Stimulated activated CD4-positive, alpha-beta T cell treated with anti-CD3 and anti-CD28 coated beads, Interleukin-4, amount 100 ng/mL, for 48 hours (primary cell): ENCODE measurements around the gene TAOK2.
"Not testable (repeated sequence)": the region's sequence is repeated elsewhere in the genome, so short reads cannot be mapped to it uniquely, and the experiment has no call there.

Experiments used
- DNase-seq, 2 donors: peaks; one replicate each; pipeline ENCODE4 v3.0.0-alpha.2; 2020; ENCODE audit warnings: low read depth in 2 of 2

Gene TAOK2

DNA sequence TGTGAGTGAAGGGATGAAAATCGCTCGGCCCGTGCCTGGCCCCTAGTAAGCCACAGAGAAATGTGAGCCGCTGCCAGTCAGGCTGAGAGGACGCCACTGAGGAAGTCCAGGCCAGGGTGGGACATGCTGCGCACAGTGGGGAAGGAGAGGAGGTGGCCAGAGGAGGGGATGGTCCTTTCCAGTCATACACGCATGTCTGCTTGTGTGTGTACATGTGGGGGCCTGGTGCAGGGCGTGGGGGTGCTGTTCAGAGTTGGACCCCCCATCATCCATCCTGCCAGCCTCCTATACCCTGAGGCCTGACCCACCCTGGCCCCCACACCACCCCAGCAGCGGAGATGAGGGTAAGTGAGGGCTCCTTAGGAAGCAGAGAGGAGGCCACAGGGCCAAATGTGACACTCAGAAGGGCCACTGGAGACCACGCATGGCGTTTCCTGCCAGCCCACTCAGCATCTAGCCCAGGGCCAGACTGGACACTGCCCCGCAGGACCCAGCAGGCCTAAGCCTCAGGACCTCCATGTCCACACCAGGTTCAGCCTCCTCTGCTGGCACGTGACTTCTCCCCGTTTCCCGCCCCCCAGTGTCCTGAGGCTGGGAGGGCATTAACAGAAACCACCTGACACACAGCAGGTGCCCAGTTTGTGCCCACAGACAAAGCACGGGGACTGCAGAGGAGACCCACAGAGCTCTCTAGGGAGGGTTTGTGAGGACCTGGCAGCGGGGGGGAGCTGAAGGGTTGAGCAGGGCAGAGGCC lies 30.2 kb downstream of the TAOK2 start:
- DNase-seq, result no peak

GRCh38 chr16:30004424-30004776 lies 30.7 kb downstream of the TAOK2 start:
- DNase-seq, result no peak

- no peak for DNase-seq
Measured at GRCh38 chr16:30004811-30005242, 31.2 kb downstream of the TAOK2 start.

DNA sequence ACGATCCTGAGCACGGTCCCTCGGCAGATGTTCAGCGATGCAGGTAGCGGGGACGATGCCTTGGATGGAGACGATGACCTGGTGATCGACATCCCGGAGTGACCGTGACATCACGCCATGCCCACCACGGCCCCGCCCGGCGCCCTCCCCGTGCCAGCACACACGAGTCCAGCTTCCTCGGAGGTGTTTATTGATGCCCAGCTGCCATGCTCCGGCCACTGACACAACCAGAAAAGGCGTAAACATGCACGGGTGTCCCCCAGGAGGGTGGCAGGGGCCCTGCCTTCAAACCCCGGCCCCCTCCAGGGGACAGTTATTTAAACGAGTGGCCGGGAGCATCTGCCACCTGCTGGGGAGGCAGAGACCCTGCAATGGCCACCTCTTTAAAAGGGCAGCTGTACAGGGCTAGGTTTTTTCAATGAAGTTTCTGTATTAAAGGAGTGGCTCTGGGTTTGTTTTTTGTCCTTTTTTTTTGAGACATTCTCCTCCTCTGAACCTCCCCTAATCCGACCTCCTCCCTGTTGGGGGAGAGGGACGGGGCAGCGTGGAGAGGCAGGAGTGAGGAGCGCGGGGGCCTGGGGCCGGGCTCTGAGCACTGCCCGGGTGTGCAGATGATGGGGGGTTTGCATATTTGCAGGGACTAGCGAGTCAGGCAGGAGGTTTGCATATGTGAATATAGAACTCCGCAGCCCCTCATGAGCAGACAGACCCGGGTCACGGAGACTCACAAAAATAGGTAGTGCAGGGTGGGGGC lies 31.9 kb downstream of the TAOK2 start:
- DNase-seq, result no peak

GRCh38 chr16:30006095-30006473 lies 32.4 kb downstream of the TAOK2 start:
- no peak for DNase-seq

GRCh38 chr16:30006659-30007377 lies 33.1 kb downstream of the TAOK2 start:
- DNase-seq, result no peak

- no peak for DNase-seq
Measured at GRCh38 chr16:30007378-30007895, 33.8 kb downstream of the TAOK2 start.

DNA sequence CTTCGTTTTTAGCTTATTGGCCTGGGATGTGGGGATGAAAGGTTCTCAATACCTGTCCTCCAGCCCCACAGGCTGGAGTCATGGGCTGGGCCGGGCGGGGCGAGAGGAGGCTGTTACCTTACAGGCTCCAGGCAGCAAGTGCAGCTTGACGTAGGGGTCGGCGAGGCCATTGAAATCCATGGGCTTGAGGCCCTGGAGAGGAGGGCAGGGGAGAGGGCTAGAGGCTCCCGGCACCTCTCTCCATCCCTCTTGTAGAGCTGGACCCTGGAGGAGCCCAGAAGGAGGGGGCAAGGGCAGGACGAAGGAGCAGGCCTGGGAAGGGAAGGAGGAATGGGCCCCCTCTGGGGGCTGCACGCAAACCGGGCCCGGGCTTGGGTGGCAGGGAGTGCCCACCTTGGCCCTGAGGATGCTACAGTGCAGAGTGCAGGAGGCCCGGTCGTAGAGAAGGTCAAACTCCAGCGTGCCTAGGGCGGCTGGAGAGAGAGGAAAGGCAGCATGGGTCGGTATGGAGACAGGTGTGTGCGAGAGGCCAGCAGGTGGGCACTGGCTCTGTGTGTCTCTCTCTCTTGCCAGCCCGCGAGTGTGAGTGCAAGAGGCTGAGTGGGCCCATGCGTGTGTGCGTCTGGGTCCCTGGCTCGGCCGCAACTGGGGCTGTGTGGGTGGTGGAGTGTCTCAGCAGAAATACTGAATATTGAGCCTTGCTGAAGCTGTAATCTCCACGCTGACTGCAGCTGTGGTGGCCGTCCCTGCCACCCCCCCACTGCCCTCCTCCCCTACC lies 35.6 kb downstream of the TAOK2 start:
- DNase-seq, result no peak

DNA sequence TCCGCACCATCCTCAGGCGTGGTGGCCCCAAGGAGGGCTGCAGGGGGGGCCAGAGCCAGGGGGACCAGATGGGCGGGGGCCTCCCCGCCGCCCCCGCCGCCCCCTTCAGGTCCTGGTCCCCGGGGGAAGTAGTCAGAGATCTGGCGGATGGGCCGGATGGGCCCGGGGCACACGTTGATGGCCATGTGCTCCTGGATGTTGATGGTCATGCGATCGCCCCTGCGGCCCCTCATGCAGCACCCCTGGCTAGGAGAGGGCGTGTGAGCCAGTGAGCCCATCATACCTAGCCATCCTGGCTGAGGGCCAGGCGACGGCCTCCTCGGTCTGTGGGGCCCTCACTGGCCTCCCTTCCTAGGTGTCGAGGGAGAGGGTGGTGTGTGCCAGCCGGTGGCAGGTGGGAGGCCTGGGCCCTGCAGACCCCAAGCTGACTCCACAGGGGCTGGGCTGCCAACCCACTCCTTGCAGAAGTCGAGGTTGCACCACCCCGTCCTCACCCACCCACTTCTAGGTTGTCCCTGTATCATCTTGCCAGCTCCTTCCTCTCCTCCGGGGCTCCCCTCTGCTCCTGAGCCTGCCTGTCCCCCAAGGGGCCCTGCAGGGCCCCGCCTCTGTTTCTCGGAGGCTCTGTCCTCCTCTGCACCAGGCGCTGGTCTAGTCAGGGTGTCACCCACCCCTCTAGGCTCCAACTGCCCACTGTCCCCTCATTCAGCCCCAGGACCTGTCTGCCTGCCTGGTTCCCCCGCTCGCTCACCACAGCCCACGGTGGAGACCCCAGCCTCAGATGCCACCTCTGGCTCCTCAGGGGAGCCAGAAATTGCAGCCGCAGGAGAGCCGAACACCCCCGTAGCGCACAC lies 36.5 kb downstream of the TAOK2 start:
- no peak for DNase-seq

DNA sequence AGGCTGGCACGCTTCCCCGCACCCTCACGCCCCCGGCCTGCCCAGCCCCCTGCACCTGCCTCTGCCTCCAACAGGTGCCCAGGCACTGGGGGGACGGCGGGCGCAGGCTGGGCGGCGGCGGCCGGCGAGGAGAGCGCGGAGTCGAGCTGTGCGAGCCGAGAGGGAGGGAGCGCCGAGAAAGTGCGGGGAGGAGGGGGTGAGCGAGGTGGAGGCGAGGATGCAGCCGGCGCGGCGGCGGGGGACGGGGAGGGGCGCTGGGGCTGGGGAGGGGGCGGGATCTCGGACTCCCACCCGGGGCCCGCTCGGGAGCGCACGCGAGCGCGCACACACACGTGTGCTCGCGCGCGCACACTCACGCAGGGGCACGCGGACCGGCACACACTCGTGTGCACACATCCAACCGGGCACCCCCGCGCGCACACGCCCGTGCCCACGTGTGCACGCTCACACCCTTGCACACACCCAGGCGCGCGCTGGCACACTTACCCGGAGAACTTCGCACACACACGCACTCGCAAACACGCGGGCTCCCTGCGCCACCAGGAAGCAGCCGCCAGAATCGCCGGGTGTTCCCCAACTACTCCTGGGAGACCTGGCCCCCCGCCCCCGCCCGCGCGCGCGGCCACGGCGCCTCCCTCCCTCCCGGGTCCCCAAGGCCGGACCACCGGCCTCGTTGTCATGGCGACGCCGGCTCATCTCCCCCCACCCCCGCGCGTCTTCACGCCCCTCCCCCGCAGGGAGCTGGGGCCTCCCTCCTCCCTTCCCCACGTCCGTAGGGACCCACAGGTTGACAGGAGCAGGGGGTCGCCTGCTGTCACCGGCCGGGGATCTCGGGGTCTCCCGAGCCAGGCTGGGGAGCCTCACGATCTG lies 37.4 kb downstream of the TAOK2 start, which contains the start of gene DOC2A:
Gene DOC2A (minus strand): TSS at position 184 of the 870 bp plus-strand sequence. CDS start 805 bp downstream, outside the sequence.
- no peak for DNase-seq

GRCh38 chr16:30011714-30012504 lies 38.2 kb downstream of the TAOK2 start:
- no peak for DNase-seq

- DNase-seq, result not testable (repeated sequence)
Measured at GRCh38 chr16:30012598-30012997, 38.9 kb downstream of the TAOK2 start.

- not testable (repeated sequence) for DNase-seq
Measured at GRCh38 chr16:30015450-30015849, 41.8 kb downstream of the TAOK2 start.

DNA sequence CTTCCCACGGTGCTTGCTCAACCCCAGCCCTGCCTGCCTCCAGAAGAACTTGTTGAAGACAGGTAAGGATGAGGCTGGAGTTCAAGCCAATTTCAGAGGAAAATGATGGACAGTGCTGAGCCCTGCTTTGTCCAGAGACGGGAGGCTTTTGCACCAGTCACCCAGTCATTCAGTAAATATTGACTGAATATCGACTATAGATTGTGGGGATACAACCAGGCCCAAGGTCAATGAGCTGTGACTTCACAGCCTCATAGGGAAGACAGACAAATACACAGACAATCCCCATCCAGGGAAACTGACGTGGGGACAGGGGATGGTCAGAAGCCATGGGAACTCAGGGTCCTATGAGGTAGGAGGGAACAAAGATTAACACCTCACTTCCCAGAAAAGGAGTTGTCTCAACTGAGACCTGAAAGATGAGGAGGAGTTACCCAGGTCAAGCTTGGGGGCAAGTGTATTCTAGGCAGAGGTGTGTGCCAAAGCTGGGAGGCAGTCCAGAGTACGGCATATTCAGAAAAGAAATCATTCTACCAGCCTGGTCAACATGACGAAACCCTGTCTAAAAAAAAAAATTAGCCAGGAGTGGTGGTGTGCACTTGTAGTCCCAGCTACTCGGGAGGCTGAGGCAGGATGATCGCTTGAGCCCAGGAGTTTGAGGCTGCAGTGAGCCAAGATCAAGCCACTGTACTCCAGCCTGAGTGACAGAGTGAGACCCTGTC lies 43.0 kb downstream of the TAOK2 start:
- no peak for DNase-seq

DNA sequence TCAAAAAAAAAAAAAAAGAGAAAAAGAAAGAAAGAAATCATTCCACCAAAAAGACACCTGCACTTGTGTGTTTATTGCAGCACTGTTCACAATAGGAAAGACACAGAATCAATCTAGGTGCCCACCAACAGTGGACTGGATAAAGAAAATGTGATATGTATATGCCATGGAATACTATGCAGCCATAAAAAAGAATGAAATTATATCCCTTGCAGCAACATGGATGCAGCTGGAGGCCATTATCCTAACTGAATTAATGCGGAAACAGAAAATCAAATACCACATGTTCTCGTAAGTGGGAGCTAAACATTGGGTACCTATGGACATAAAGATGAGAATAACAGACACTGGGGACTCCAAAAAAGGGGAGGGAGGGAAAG lies 43.6 kb downstream of the TAOK2 start:
- DNase-seq, result no peak

DNA sequence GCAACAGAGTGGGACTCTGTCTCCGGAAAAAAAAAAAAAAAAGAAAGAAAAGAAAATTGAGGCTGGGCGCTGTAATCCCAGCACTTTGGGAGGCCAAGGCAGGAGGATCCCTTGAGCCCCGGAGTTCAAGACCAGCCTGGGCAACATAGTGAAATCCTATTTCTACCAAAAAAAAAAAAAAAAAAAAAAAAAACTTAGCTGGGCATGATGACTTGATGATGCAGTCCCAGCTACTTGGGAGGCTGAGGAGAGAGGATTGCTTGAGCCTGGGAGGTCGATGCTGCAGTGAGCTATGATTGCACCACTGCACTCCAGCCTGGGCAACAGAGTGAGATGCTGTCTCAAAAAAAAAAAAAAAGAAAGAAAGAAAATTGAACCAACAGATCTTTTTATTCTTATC lies 44.3 kb downstream of the TAOK2 start:
- not testable (repeated sequence) for DNase-seq

DNA sequence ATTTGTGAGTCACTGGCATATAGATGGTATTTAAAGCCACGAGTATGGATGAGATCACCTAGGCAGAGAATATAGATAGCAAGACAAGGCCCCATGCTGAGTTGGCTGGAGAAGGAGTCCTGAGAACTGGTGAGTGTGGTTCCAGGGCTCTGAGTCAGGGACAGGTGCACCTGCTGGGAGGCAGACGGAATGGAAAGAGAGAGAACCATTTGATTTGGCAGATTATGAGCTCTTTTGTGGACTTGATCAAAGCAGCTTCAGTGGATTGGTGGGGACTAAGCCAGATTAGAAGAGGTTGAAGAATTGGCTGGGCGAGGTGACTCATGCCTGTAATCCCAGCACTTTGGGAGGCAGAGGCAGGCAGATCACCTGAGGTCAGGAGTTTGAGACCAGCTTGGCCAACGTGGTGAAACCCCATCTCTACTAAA lies 45.1 kb downstream of the TAOK2 start:
- no peak for DNase-seq

DNA sequence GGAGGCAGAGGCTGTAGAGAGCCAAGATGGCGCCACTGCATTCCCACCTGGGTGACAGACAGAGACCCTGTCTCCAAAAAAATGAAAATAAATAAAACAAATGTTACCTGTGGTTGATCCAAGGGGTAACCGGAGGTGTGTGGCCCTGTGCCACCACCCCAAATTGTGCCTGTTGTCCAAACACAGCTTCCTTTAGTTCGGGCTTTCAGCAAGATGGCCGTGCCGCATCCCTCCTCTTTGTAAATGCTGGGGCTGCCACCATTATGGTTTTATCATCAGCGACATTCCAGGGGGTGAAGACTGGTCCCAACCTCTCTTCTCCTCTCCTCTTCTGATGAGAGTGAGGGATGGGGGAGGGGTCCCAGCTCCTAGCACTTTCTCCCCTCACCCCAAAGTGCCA lies 49.2 kb downstream of the TAOK2 start, which contains the start of gene C16orf92:
Gene C16orf92 (plus strand): TSS at position 312 of the 400 bp plus-strand sequence. CDS start 143 bp downstream, outside the sequence.
- no peak for DNase-seq
